ENCODE measurements around the gene FAM20B. TPM values are rescaled to one million over a fixed set of nuclear protein-coding genes. Genes with fewer than 3 reads are reported as not detected.

The FAM20B gene
- total RNA-seq, 1 experiment from 2014 or later = 35.4 TPM

- Histone ChIP-seq H4K20me1 (ENCODE audit: control insufficient read depth, insufficient read depth, insufficient read length) (no peaks in the 10 kb centered on the region), H2BK120ac (ENCODE audit: low read depth, low read length, poor library complexity, severe bottlenecking) (no peak overlapping the region), H3K23me2 (ENCODE audit: insufficient read length, low read depth, low read length, poor library complexity, severe bottlenecking) (no peaks in the 10 kb centered on the region), H2BK20ac (ENCODE audit: low read depth, low read length, poor library complexity, severe bottlenecking) (no peak overlapping the region), H3K14ac (ENCODE audit: insufficient read depth, low read length) (no peak overlapping the region), H4K91ac (ENCODE audit: insufficient read length, low read depth, low read length) (no peak overlapping the region), H3K4me1 (ENCODE audit: insufficient read depth, low read length) (no peaks in the 10 kb centered on the region; the same call in 1 of the 2 replicates), H4K5ac (ENCODE audit: insufficient read length, low read depth, low read length) (no peak overlapping the region), H2BK12ac (ENCODE audit: insufficient read length, low read depth, low read length) (no peak overlapping the region), H3K4ac (ENCODE audit: low read depth, low read length) (no peak overlapping the region), H3K9me3 (ENCODE audit: control insufficient read depth, low read depth, low read length) (no peaks in the 10 kb centered on the region), H2AK5ac (ENCODE audit: insufficient read length, low read length) (no peak overlapping the region), H3K56ac (ENCODE audit: insufficient read length, low read depth, low read length) (no peak overlapping the region), H3K79me2 (ENCODE audit: insufficient read depth, low read length) (peaks cover 3% of the 10 kb centered on the region; the same call in 1 of the 2 replicates), H2AFZ (ENCODE audit: low read length) (no peak overlapping the region), H2BK5ac (ENCODE audit: insufficient read length, low read length) (no peak overlapping the region), H3K9ac (ENCODE audit: extremely low read depth, insufficient read length, low read length) (no peak overlapping the region), H3K4me2 (ENCODE audit: insufficient read depth, insufficient read length, low read length) (no peak overlapping the region), H2BK15ac (ENCODE audit: low read depth, low read length) (no peak overlapping the region), H3K18ac (ENCODE audit: insufficient read length, low read depth, low read length) (no peak overlapping the region), H3T11ph (ENCODE audit: low read length) (no peak overlapping the region), H4K8ac (replicated peaks; ENCODE audit: insufficient read length, low read depth, low read length) (no peak overlapping the region), H3K27me3 (ENCODE audit: insufficient read depth, low read length) (no peaks in the 10 kb centered on the region), H3K23ac (ENCODE audit: insufficient read length, low read depth, low read length) (no peak overlapping the region), H3K79me1 (ENCODE audit: insufficient read depth, low read depth, low read length, poor library complexity, severe bottlenecking) (no peaks in the 10 kb centered on the region), H3K27ac (ENCODE audit: insufficient read length, low read depth, low read length) (no peak overlapping the region)
- no peak for TF ChIP-seq CTCF (conservative IDR thresholded peaks at IDR 0.05)
- Mint-ChIP-seq H3K4me3 (no peak overlapping the region), H3K4me1 (peaks cover 5% of the 10 kb centered on the region in 2 experiments; a peak in 3 of 4 replicates), H3K27ac (no peak overlapping the region), H3K27me3 (ENCODE audit: low read depth) (no peaks in the 10 kb centered on the region; the same call in 1 of the 2 replicates), H3K36me3 (ENCODE audit: insufficient read depth in 1 of 3, low read depth in 3 of 3) (peaks cover 12 to 17% (median 13%) of the 10 kb centered on the region in 3 experiments; a peak in 5 of 7 replicates), H3K9me3 (peaks cover 14 to 15% of the 10 kb centered on the region in 2 experiments; a peak in 4 of 5 replicates)
- no peak for DNase-seq
- no CpG with 5 or more reads among the region's 5 CpGs for WGBS (ENCODE audit: extremely low coverage, insufficient read length, low lambda C conversion rate)
Measured at GRCh38 chr1:179043907-179044306, 18.2 kb downstream of the FAM20B start.

Measured in H9 (cell line).